CD4-positive, alpha-beta T cell treated with Interleukin-17A for 1 hour (primary cell): ENCODE measurements around the gene THAP11.

ENCODE experiments used
- DNase-seq: peaks from one replicate; pipeline ENCODE4 v3.0.0-alpha.2; 2020

The THAP11 gene

DNA sequence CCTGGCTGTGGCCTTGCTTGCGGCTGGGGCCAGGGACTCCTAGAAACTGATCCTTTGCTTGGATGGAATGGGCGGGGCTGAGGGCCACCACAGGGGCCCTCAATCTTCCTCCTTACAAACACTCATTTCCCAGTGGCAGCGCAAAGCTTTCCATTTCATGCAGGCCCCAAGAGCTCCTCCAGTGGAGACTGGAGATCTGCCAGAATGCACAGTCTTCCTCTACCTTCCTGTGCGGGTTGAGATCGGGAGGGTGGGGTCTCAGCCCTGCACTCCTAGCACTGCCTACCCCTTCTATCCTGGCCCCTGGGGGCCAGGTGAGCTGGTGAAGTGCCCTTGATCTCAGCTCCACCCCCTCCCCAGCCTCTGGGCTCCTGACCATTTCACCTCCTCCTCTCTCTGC is 44.3 kb downstream of the THAP11 start:
- DNase-seq, result no peak

DNA sequence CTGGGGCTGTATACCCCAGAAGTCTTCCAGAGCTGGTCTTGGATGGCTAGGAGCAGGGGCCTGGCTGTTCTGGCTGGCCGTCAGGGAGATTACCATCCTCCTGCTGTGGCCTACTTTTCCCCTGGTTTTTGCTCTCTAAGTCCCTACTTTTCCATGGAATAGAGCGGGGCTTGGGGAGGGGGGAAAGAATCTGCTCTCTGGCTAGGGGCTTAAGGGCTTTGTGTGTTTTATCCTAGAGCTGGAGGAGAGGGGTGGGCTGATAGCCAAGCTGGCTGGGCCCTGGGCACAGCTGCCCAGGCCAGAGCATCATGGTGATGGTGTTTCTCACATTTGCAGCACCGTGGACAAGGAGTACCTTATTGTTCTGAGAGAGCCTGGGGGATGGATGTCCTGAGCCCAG is 46.2 kb downstream of the THAP11 start:
- DNase-seq, result no peak

DNA sequence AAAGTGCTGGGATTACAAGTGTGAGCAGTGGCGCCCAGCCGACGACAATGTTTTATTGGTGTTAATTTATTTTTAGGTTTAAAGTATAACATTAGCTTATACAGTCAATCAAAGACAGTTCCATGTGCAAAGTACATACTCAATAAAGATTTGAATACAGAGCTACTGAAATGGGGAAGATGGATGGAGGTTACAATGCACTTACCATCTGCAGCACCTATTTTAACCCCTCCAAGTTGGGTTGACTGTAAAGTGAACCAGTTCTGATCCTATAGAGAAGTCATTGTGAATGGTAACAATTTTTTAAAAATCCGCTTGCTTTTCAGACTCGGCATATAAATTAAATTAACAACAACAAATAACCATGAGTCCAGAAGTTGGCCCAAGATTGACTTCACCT is 50.3 kb downstream of the THAP11 start:
- DNase-seq, result no peak

DNA sequence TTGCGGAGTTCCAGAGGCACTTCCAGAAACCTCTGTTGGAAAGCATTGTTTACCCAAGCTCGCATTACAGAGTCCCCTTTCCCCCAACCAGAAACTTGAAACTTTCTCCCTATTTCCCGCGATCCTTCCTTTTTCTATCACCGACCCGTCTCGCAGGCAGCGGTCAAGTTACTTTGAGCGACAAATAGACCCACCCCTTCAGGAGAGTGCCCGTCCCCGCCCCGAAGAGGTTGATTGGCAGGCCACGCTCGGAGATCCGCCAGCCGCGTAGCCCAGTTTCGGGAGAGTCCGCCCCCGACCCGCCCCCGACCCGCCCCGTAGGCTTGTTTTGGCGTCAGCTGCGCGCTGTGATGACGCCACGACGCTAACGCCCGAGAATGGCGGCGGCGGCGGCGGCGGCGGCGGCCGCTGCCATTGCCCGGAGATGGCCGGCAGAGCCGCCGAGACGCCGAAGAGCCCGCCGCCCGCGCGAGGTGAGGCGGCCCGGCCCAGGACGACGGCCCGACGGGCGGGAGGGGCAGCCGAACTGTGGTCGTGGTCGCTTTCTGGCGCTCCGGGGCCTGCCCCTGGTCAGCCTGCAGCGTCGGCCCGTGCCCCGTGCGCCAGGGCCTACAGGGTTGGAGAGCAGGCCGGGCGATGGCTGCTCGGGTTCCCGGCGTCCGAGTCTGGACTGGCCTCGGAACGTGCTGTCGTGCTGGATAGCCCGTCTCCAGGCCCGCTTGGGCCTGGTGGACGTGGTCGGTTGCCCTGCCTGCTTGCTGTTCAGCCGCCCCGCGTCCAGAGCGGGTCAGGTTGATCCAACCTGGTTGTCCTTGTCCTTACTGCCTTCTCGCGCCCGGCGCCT is 51.0 kb downstream of the THAP11 start, which contains the start of gene PSKH1:
Gene PSKH1 (plus strand): TSS at position 356 of the 844 bp plus-strand sequence. CDS start 15,496 bp downstream, outside the sequence.
- DNase-seq, result peak; percentile 94
